HepG2 (cell line): Measurements from ENCODE around the gene ADIPOR2.

Experiments used
- CTCF ChIP-seq: sonication (generic); formaldehyde crosslinking; IDR thresholded peaks from 2 replicates; pipeline ENCODE4 v1.5.0; 2020; ENCODE audit warnings: mild to moderate bottlenecking, missing genetic modification reagents, moderate library complexity
- ZNF274 ChIP-seq: sonication (generic); formaldehyde crosslinking; IDR thresholded peaks from 2 replicates; pipeline ENCODE4 v1.5.1; 2020; ENCODE audit warnings: mild to moderate bottlenecking, missing genetic modification reagents

GRCh38 chr12:1747609-1748008, 56.7 kb downstream of the ADIPOR2 start:
- no peak for TF ChIP-seq ZNF274 (CRISPR knock-in tag)
- no peak for TF ChIP-seq CTCF (CRISPR knock-in tag)
